Smooth muscle cell of the brain vasculature (primary cell): Measurements from ENCODE around the gene ASCC1.
"Not testable (repeated sequence)": the region's sequence is repeated elsewhere in the genome, so short reads cannot be mapped to it uniquely, and the experiment has no call there.

Experiments used
- DNase-seq: peaks from one replicate; pipeline ENCODE4 v3.0.0-alpha.2; 2012; ENCODE audit warnings: low read depth, low spot score

ASCC1 gene

DNA sequence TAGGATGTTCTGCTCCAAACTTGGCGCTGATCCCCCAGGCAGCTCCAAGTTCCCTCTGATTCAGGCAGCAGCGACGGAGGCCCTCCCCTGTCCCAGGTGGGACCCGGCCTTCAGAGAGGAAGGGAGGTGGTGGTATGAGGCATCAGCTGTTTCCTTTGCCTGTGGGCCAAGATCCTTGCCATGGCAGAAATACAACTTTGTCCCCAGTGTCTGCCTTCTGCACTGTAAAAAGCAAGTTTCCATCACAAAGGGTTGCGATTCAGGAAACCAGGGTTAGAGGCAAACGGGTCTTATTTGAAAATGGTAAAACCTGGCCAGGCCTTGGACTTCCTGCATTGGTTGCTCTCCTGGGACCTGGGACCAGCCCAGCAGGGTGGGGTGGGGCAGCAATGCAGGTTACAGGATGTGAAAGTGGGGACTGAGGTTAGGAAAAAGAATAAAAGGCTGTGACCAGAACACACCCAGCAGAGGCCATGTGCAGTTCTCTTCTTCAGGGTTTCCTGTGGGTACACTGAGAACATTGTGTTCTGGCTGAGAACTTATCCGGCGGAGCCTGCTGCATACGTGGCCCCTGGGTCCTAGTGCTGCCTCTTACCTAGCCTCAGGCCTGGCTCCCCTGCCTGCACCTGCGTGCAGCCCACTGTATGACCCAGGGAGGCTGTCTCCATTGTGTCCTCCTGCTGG lies 32.5 kb upstream of the ASCC1 start:
- no peak for DNase-seq

DNA sequence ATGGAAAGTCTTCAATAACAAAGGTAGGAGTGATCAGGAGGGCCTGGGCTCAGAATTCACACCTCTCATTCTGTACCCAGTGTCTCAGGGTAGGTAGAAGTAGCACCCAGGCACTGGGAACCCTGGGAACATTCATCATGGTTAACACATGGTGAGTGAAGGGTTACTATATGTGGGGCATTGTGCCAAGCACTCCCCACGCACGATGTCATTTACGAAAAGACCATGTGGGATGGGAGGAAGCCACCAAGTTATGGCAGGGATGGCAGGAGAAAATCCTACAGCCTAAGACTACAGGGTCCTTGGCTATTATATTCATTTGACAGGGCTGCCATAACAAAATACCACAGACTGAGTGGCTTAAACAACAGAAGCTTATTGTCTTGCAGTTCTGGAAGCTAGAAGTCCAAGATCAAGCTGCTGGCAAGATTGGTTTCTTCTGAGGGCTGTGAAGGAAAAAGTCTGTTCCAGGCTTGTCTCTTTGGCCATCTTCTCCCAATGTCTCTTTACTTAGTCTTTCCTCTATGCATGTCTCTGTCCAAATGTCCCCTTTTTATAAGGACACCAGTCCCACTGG lies 30.0 kb upstream of the ASCC1 start:
- no peak for DNase-seq

DNA sequence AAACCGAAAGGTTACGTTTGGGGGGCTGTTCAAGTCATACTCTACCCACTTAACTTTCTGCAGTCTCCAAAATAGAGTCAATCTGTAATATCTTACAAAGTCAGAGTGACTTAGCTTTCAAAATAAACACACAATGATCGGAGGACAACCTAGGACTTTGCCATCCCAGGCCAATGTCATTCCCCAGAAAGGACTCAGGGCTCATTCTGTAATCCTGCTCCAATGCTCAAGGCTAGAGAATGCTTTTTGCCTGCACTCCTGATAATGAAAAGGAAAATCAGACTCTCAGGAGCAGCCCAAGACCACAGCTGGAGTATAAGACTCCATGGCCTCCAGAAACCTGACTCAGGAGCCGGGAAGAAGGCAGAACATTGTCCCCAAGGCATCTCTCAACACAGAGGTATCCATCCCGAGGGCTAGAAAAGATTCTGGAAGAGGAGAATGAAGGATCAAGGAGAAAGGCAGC lies 28.5 kb upstream of the ASCC1 start:
- no peak for DNase-seq

DNA sequence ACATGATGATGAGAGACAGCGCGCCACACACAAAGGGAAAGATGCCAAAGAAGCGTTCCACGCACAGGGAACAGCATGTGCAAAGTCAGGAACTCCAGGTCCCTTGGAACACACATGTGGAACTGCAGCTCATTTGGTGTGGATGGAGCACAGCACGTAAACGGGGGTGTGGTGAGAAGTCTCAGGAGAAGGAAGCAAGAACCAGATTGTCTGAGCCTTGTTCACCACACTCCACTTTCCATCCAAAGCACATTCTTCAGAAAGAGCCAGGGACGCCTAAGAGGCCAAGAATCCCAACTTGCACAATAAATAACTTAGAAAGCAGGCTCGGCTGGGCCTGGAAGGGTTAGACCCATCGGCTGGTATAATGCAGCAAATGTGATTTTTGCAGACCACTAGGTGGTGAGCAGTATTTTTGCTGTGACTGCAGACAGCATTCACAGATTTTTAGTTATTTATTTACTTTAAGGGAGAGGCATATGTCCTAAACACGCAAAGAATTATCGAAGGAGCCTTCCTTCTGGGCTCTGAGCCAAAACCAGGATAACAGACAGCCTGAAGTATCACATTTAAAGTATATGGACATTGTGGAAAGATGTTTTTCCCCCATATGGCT lies 27.9 kb upstream of the ASCC1 start:
- peak; percentile 75 for DNase-seq

DNA sequence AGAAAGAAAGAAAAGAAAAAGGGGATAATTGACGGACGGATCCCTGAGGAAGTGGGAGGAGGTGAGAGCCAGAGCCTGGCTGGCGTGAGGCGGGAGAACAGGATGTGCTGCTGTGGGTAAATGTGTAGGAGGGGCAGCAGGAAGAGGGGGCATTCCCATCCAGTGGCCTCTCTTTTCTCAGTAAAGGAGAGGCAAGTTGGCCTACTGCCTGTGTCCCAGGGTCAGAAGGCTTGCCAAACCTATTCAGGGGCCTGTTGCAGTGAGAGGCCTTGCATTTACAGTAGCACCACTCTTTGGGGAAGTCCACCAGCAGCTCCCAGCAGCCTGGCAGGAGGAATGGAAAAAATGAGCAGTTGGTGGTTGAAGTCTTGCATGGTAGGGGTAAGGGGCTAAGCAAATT lies 26.6 kb upstream of the ASCC1 start:
- no peak for DNase-seq

DNA sequence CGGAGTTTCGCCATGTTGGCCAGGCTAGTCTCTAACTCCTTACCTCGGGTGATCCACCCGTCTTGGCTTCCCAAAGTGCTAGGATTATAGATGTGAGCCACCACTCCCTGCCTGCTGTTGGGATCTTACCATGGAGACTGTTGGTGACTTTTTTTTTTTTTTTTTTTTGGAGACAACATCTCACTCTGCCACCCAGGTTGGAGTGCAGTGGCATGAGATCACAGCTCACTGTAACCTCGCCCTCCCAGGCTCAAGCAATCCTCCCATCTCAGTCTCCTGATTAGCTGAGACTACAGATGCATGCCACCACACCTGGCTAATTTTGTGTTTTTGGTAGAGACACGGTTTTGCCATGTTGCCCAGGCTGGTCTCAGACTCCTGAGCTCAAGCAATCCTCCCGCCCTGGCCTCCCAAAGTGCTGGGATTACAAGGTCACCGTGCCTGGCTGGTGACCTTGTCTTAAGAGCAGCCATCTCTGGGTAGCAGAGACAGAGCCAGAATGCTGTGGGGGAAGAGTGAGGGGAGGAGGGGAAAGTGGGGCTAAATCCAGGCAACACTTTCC lies 25.7 kb upstream of the ASCC1 start:
- no peak for DNase-seq

DNA sequence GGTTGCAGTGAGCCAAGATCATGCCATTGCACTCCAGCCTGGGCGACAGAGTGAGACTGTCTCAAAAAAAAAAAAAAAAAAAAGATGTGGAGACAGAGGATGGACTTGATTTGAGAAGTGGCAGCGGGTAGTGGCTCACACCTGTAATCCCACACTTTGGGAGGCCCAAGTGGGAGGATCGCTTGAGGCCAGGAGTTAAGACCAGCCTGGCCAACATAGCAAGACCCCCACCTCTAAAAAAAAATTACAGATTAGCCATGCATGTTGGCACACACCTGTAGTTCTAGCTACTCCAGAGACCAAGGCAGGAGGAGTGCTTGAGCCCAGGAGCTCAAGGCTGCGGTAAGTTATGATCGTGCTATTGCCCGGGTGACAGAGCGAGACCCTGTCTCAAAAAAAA lies 24.3 kb upstream of the ASCC1 start:
- DNase-seq = no peak

DNA sequence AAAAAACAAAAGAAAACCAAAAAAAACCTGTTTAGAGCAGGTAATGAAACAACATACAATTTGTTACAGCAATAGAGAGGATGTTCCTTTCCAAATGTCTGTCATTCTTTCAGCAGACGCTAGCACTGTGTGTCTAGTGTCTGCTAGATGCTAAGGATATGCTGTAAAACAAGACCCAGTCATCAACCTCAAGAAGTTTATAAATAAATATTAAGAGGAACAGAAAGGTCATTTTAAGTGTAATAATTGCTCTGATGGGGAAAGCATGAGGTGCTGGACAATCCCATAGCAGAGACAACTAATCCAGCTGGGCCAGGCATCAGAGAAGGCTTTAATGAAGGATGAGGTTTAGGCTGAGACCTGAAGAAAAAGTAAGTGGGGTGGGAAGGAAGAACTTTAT lies 23.3 kb upstream of the ASCC1 start:
- DNase-seq = no peak

DNA sequence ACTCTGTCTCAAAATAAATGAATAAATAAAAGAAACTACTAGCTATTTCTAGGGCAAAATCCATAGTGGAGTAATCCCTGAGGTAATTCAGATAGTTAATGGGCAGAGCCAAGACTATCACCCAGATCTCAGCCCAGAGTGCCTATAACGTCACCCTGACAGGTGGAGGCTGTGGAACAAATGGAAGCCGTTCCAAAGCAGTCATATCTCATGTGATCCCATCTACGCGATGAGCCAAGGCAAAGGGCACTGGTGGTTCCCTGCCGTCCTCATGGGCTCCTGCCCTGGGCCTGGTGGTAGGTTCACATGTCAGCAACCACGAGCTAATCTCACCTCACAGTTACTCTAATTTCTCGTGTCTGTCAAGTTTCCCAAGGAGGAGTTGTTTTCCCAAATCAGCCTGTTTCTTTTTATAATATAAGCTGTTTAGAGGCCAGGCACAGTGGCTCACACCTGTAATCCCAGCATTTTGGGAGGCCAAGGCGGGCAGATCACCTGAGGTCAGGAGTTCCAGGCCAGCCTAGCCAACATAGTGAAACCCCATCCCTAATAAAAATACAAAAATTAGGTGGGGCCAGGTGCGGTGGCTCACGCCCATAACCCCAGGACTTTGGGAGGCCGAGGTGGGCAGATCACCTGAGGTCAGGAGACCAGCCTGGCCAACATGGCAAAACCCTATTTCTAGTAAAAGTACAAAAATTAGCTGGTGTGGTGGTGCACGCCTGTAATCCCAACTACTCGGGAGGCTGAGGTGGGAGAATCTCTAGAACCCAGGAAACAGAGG lies 22.5 kb upstream of the ASCC1 start:
- no peak for DNase-seq

DNA sequence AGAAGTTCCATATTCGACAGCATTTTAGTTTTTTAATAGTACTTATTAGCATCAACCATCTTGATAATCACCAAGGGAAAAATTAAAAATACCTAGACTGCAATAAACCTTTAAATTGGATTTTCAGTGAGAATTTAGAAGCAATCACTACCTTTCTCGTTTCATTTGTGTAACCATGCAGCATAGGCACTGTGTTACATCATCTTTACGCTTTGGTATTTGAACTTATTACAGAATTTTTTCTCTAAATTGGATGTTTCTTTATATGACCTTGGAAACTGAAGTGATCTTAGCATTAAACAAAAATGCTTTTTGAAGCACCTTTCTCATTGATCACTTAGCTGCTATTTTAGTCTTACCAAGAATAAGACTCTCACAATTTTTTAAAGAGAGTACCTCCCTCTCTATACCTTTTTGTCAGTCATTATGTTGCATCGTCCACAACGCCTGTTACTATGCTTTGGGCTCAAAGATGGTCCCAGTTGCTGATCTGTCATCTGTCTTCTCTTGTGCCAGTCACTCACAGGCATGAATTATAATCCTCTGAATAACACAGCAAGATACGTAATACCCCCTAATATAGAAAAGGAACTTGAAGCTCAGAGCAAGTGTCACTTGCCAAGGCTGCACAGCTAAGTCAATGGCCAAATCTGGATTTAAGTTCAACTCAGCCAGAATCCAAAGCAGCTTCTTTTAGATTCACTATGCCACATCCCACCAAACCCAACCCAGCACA lies 19.6 kb upstream of the ASCC1 start:
- no peak for DNase-seq

DNA sequence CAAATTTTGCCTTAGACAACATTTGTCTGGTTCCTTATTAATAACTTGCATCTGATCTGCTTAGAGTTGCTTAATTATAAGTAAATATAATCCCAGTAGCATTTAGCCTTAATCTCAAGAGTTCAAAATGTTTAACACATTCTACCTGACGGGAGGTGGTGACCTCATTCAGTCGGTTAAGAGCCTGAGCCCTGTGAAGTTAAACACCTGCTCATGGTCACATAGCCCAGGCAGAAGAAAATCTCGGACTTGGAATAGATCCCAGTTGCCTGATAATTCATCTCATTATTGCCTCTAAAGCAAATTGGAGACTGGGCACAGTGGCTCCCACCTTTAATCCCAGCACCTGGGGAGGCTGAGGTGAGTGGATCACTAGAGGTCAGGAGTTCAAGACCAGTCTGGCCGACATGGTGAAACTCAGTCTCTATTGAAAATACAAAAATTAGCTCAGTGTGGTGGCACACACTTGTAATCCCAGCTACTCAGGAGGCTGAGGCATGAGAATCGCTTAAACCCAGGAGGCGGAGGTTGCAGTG lies 18.6 kb upstream of the ASCC1 start:
- DNase-seq = no peak

DNA sequence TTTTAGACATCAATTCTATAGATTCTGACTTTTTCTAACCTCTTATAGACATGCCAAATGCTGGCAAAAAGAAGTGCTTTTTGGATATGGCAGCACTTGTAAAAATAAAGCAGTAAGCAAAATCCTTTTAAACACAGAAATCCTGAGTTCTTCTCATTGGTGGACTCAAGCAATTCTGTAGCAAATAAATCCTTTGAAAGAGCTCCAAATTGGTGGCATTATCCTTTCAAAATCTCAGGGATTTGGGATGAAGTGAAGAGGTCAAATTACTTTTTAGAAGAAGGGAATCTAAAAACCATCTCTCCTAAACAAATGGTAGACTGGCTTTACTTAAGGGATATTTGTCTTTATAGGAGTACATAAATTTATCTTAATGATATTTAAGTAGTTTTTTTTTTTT lies 17.5 kb upstream of the ASCC1 start:
- no peak for DNase-seq

DNA sequence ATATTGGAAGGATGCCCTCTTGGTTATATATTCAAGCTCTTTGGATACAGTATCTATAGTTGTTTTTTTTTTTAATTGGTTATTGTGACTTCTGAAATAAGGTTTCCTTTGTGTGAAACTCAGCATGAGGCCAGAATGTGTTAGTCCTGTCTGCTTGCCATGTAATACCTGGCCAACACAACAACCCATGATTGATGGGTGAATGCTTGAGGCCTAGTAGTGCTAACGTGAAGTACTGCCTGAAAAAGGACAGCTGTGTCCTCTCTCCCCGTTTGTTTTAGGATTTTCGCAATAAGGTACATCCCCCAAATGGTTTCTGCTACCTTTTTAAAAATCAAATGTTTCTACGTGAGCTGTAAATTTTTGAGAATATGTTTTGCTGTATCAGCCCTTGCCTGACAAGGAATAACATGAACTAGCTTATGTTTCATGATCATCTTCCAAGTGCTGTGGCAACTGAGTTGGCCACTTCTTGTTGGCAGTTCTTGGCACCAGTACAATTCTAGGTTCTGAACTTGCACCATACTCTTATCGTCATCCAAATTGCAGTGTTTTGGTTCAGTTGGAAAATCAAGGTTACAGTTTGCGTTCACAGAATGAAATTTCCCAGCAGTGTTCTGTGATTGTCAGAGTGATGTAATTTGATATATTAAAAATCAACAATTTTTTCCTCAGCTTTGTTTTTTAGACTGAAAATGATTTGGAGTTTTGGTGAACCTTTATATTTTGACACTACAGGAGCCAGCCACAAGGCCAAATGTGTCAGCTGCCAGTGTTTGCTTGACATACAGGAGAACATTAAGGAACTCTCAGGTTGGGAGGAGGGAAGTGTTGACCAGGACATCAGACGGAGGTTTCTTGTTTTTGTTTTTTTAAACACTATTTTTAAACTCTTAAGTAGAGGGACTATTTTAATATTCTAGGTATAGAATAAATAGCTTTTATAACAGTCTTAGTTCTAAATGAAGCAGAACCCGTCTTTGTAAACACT lies 13.5 kb upstream of the ASCC1 start:
- peak; percentile 49 for DNase-seq

DNA sequence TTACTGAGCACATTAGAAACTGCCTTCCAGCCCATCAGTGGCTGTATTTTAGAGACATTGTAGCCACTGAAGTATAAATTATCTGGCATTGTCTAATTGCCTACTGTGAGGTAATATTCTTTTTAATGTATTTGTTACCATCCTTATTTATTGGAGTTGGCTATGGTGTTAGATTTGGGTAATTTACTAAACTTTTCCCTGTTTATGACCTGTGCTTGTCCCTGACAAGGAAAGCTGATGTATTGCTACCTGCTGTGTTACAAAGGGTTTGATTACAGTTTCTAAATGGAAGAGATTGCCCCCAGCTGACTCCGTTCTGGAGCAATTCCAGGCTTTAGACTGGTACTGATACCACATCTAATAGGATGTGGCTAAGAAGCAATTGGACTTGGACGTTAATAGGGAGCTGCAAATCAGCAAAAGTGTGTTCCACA lies 12.3 kb upstream of the ASCC1 start:
- DNase-seq = no peak

DNA sequence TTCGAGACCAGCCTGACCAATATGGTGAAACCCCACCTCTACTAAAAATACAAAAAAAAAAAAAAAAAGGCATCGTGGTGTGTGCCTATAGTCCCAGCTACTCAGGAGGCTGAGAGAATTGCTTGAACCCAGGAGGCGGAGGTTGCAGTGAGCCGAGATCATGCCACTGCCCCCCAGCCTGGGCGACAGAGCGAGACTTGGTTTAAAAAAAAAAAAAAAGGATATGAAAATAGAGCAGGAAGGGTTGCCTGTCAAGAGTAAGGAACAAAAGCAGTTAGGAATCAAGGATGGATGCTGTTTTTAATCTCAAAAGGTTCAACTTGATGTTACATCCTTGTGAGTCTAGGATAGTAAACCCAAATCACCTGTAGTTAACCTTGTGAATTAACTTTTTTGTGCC lies 11.8 kb upstream of the ASCC1 start:
- no peak for DNase-seq

DNA sequence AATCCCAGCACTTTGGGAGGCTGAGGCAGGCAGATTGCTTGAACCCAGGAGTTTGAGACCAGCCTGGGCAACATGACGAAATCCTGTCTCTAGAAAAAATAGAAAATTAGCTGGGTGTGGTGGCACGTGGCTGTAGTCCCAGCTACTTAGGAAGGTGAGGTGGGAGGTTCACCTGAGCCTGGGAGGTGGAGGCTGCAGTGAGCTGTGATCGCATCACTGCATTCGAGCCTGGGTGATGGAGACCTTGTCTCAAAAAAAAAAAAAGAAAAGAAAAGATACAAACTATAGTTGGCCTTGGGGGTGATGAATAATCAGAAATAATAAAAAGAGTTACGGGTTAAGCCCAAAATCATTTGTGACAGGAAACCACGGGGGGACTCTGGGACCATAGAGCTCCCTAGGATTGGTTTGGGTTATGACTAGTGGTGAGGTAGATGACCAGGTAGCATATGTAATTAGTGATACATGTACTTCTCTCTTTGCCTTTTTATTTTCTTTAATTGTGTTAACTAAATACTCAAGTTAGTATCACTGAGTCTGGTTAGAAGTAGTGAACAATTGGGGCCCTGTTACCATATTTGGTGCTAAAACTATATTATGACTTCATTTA lies 10.4 kb upstream of the ASCC1 start:
- DNase-seq = no peak

DNA sequence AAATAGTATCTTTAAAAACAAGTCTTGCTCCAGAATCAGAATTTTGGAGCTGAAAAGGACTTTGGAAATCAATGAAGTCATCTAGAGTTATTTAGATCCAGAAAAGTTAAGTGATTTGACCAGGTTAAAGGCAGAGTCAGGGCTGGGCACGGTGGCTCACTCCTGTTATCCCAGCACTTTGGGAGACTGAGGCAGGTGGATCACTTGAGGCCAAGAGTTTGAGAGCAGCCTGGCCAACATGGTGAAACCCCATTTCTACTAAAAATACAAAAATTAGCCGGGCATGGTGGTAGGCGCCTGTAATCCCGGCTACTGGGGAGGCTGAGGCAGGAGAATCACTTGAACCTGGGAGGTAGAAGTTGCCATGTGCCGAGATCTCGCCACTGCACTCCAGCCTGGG lies 8.1 kb upstream of the ASCC1 start:
- not testable (repeated sequence) for DNase-seq

DNA sequence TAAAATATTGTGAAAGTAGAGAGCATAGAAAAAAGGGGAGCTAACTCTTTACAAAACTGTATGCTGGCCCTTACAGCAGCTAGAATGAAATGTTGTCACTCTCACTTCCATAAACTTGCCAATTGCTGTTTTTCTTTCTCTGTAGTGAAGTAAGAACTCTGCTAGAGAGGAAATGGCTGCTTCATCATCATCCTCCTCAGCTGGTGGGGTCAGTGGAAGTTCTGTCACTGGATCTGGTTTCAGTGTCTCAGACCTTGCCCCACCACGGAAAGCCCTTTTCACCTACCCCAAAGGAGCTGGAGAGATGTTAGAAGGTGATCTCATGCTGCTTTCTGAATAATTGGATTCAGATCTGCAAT lies 7.6 kb upstream of the ASCC1 start:
- no peak for DNase-seq

DNA sequence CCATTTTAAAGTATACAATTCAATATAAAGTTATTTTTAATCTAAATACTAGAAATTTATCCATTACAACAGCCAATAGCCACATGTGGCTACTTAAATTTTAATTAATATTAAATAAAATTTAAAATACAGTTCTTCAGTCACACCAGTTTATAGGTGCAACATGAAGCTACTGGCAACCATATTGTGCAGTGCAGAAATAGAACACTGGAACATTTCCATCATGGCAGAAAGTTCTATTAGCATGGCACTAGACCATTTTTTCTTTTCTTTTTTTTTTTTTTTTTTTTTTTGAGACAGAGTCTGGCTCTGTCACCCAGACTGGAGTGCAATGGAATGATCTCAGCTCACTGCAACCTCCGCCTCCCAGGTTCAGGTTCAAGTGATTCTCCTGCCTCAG lies 5.2 kb upstream of the ASCC1 start:
- DNase-seq = no peak

DNA sequence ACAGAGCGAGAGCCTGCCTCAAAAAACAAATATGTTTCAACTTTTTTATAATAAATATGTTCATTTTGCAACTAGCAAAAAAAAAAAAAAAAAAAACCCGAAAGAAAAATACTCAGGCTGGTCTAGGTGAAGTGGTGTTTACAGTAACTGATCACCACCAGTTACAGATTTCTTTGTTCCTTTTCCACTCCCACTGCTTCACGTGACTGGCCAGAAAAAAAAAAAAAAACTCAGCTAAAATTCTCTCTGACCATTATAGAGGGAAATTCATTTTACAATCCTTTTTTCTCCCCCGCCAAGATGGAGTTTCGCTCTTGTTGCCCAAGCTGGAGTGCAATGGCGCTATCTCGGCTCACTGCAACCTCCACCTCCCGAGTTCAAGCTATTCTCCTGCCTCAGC lies 4.6 kb upstream of the ASCC1 start:
- no peak for DNase-seq
